Spleen (tissue), 11 donors: ENCODE data around the gene SLC26A6. TPM values are rescaled to one million over a fixed set of nuclear protein-coding genes. Genes with fewer than 3 reads are reported as not detected.

Source experiments
- DNase-seq: peaks from one replicate; pipeline ENCODE4 v3.0.0-alpha.2; 2020
- H3K27ac ChIP-seq, 8 donors: fragments of 200-600 bp; sonication (generic) in 7 of 8; 1 replicate in 4 of 8; 2 replicates in 4 of 8; pipeline versions ENCODE4 v1.5.0 to v1.8.0; 2016 to 2021; ENCODE audit warnings: inconsistent platforms in 4 of 8, mild to moderate bottlenecking in 4 of 8, moderate library complexity in 1 of 8
- H3K27me3 ChIP-seq, 7 donors: fragments of 200-600 bp; sonication (generic) in 6 of 7; replicated peaks in 1 of 7; 1 replicate in 4 of 7; 2 replicates in 3 of 7; pipeline versions ENCODE4 v1.5.0 to v1.8.0; 2016 to 2021; ENCODE audit warnings: inconsistent platforms in 3 of 7, mild to moderate bottlenecking in 1 of 7
- H3K36me3 ChIP-seq, 6 donors: fragments of 200-600 bp; sonication (generic) in 5 of 6; 1 replicate in 4 of 6; 2 replicates in 2 of 6; pipeline versions ENCODE4 v1.5.0 to v1.8.0; 2016 to 2021; ENCODE audit warnings: inconsistent platforms in 2 of 6
- H3K4me1 ChIP-seq, 6 donors: fragments of 200-600 bp; sonication (generic) in 5 of 6; 1 replicate in 3 of 6; 2 replicates in 3 of 6; pipeline versions ENCODE4 v1.5.0 to v1.8.0; 2016 to 2021; ENCODE audit warnings: inconsistent platforms in 3 of 6
- H3K4me3 ChIP-seq, 8 donors: fragments of 200-600 bp; sonication (generic) in 7 of 8; 1 replicate in 4 of 8; 2 replicates in 4 of 8; pipeline versions ENCODE4 v1.5.0 to v1.8.0; 2016 to 2021; ENCODE audit warnings: inconsistent platforms in 4 of 8, mild to moderate bottlenecking in 4 of 8, moderate library complexity in 2 of 8
- H3K9me3 ChIP-seq, 8 donors: fragments of 200-600 bp; sonication (generic) in 7 of 8; 1 replicate in 4 of 8; 2 replicates in 4 of 8; pipeline versions ENCODE4 v1.5.0 to v1.8.0; 2016 to 2021; ENCODE audit warnings: inconsistent platforms in 4 of 8
- CTCF ChIP-seq, 11 experiments: fragments of 200-600 bp in 7 of 11; fragments of 450-650 bp in 4 of 11; sonication (generic) in 4 of 11; IDR thresholded peaks in 8 of 11; conservative IDR thresholded peaks in 3 of 11; 1 replicate in 7 of 11; 2 replicates in 4 of 11; pipeline versions ENCODE4 v1.4.0 to v1.8.0; 2016 to 2021; ENCODE audit warnings: antibody characterized with exemption in 11 of 11, inconsistent platforms in 4 of 11, mild to moderate bottlenecking in 1 of 11
- POLR2A ChIP-seq, 3 donors: fragments of 450-650 bp; IDR thresholded peaks; one replicate each; pipeline ENCODE4 v1.5.1; 2017; ENCODE audit warnings: antibody characterized with exemption in 3 of 3, mild to moderate bottlenecking in 1 of 3
- POLR2AphosphoS5 ChIP-seq, 3 donors: sonication (generic); formaldehyde crosslinking; IDR thresholded peaks; one replicate each; pipeline ENCODE4 v1.5.1; 2017; ENCODE audit warnings: antibody characterized with exemption in 3 of 3
- WGBS, 5 donors: extraction: QIAGEN DNeasy Blood & Tissue Kit in 3 of 5; methylation state at CpG; one replicate each; pipeline versions ENCODE4 v1.1.5 to v1.1.7; 2013 to 2018; 5-methylcytosine and 5-hydroxymethylcytosine counted together
- intact Hi-C: fragments of 100-400 bp; cut with DNase I; formaldehyde crosslinking; loops from one replicate; pipeline ENCODE4 v1.15.0; 2023; ENCODE audit warnings: low total_unique reads
- polyA plus RNA-seq, 3 donors: library from polyadenylated mRNA; stranded (reverse); fragments of 200-250 nt; gene quantifications; one replicate each; pipeline ENCODE4 v1.2.1, GENCODE V29; 2013
- total RNA-seq, 7 donors: library from RNA; depleted of rRNA in 3 of 7; stranded (reverse); fragments of >200 nt in 3 of 7; fragmentation: NEBNext Ultra II Directional in 4 of 7; extraction: Animal tissue kit (Norgen Biotek cat#: 25700) in 4 of 7; gene quantifications; one replicate each; pipeline versions ENCODE4 v1.1.0 to v1.2.1, GENCODE V29; 2016 to 2021
- donor health status: healthy with polysubstance abuse.
- donor health status: DM: no; HTN: no; CAD: no; lungs with moderate emphysema.
- donor health status: DM: no; HTN: no; CAD: no.
- donor health status: Bipolar disorder and iron deficiency.
- donor health status: healthy.
- donor health status: DM: no; HTN: no; CAD: no.
- donor health status: DM: yes; HTN: yes; CAD: no.

Gene SLC26A6
- total and polyA plus RNA-seq, 10 donors: 8.5 to 59.7 (median 22.1) TPM

GRCh38 chr3:48633743-48634142 lies 1.5 kb downstream of the SLC26A6 start:
- peaks cover 10 to 37% (median 27%) of the 10 kb centered on the region in 6 donors for H3K4me1 ChIP-seq
- no peak overlapping the region for H3K4me3 ChIP-seq
- peaks cover 0 to 51% (median 16%) of the 10 kb centered on the region in 6 donors for H3K36me3 ChIP-seq
- H3K27me3 ChIP-seq: no peaks in the 10 kb centered on the region
- no peak for DNase-seq
- no peaks in the 10 kb centered on the region for H3K9me3 ChIP-seq
- H3K27ac ChIP-seq: no peak overlapping the region
- TF ChIP-seq CTCF (IDR thresholded peaks at IDR 0.05 in 8 of 11, conservative IDR thresholded peaks at IDR 0.05 in 3 of 11) (no peak), POLR2AphosphoS5 (IDR thresholded peaks at IDR 0.05) (no peak), POLR2A (IDR thresholded peaks at IDR 0.05) (no peak)
- intact Hi-C loops: no loop called here
- 83 to 100% (median 90%) methylated on average over 1 to 2 of the region's 2 CpGs for WGBS, 5 donors

- 97% methylated on average over 12 to 15 of the region's 15 CpGs for WGBS, 5 donors
- DNase-seq: no peak
- intact Hi-C loops: no loop called here
- Histone ChIP-seq H3K4me1 (peaks cover 10 to 37% (median 27%) of the 10 kb centered on the region in 6 donors), H3K27ac (no peak overlapping the region), H3K9me3 (no peaks in the 10 kb centered on the region), H3K27me3 (no peaks in the 10 kb centered on the region), H3K36me3 (peaks cover 0 to 56% (median 18%) of the 10 kb centered on the region in 6 donors), H3K4me3 (no peak overlapping the region)
- no peak for TF ChIP-seq POLR2AphosphoS5 (IDR thresholded peaks at IDR 0.05)
- no peak for TF ChIP-seq POLR2A (IDR thresholded peaks at IDR 0.05)
- no peak for TF ChIP-seq CTCF (IDR thresholded peaks at IDR 0.05 in 8 of 11, conservative IDR thresholded peaks at IDR 0.05 in 3 of 11)
Observed at GRCh38 chr3:48633256-48633655, 2.0 kb downstream of the SLC26A6 start.

GRCh38 chr3:48631516-48632448 lies 3.5 kb downstream of the SLC26A6 start:
- DNase-seq: no peak
- Histone ChIP-seq H3K4me3 (no peak overlapping the region), H3K27ac (no peak overlapping the region), H3K4me1 (peaks cover 10 to 35% (median 24%) of the 10 kb centered on the region in 6 donors), H3K36me3 (peaks cover 0 to 70% (median 31%) of the 10 kb centered on the region in 6 donors), H3K27me3 (no peaks in the 10 kb centered on the region), H3K9me3 (no peaks in the 10 kb centered on the region)
- WGBS, 5 donors: 85 to 93% (median 92%) methylated on average over 22 of the region's 22 CpGs
- intact Hi-C loops: no loop called here
- TF ChIP-seq POLR2AphosphoS5 (IDR thresholded peaks at IDR 0.05) (no peak), POLR2A (IDR thresholded peaks at IDR 0.05) (no peak), CTCF (IDR thresholded peaks at IDR 0.05 in 8 of 11, conservative IDR thresholded peaks at IDR 0.05 in 3 of 11) (no peak)

GRCh38 chr3:48630833-48631232 lies 4.4 kb downstream of the SLC26A6 start:
- intact Hi-C loops: no loop called here
- H3K4me1 ChIP-seq: peaks cover 4 to 26% (median 14%) of the 10 kb centered on the region in 6 donors
- 87 to 95% (median 93%) methylated on average over 12 of the region's 12 CpGs for WGBS, 5 donors
- TF ChIP-seq POLR2A (IDR thresholded peaks at IDR 0.05) (no peak), CTCF (IDR thresholded peaks at IDR 0.05 in 8 of 11, conservative IDR thresholded peaks at IDR 0.05 in 3 of 11) (no peak), POLR2AphosphoS5 (IDR thresholded peaks at IDR 0.05) (no peak)
- H3K9me3 ChIP-seq: no peaks in the 10 kb centered on the region
- no peaks in the 10 kb centered on the region for H3K27me3 ChIP-seq
- H3K27ac ChIP-seq: no peak overlapping the region
- H3K4me3 ChIP-seq: no peak overlapping the region
- DNase-seq: no peak
- H3K36me3 ChIP-seq: peaks cover 0 to 80% (median 40%) of the 10 kb centered on the region in 6 donors
